Measurements from ENCODE around the gene JPH4. TPM values are rescaled to one million over a fixed set of nuclear protein-coding genes. Genes with fewer than 3 reads are reported as not detected.

JPH4 gene
- total and polyA plus RNA-seq, 4 donors, result 0.23 to 3.1 (median 1.0) TPM

- Histone ChIP-seq H3K27me3 (ENCODE audit: control insufficient read depth in 3 of 3, insufficient read depth in 3 of 3, low read length in 2 of 3) (no peaks in the 10 kb centered on the region), H3K9ac (ENCODE audit: insufficient read depth in 1 of 2, low read length in 2 of 2) (no peak overlapping the region), H3K36me3 (ENCODE audit: control insufficient read depth in 4 of 4, insufficient read depth in 4 of 4, low read length in 4 of 4) (no peaks in the 10 kb centered on the region), H3K4me3 (no peak overlapping the region), H3K4me1 (ENCODE audit: control insufficient read depth in 5 of 5, insufficient read depth in 5 of 5, low read length in 5 of 5) (peaks cover 0 to 5% (median 0%) of the 10 kb centered on the region in 5 donors), H3K9me3 (ENCODE audit: control insufficient read depth in 4 of 4, insufficient read depth in 3 of 4, low read length in 3 of 4) (no peaks in the 10 kb centered on the region), H3K27ac (ENCODE audit: low read depth in 1 of 2, low read length in 1 of 2) (no peak overlapping the region)
- TF ChIP-seq, protein P1, sequence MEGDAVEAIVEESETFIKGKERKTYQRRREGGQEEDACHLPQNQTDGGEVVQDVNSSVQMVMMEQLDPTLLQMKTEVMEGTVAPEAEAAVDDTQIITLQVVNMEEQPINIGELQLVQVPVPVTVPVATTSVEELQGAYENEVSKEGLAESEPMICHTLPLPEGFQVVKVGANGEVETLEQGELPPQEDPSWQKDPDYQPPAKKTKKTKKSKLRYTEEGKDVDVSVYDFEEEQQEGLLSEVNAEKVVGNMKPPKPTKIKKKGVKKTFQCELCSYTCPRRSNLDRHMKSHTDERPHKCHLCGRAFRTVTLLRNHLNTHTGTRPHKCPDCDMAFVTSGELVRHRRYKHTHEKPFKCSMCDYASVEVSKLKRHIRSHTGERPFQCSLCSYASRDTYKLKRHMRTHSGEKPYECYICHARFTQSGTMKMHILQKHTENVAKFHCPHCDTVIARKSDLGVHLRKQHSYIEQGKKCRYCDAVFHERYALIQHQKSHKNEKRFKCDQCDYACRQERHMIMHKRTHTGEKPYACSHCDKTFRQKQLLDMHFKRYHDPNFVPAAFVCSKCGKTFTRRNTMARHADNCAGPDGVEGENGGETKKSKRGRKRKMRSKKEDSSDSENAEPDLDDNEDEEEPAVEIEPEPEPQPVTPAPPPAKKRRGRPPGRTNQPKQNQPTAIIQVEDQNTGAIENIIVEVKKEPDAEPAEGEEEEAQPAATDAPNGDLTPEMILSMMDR (IDR thresholded peaks at IDR 0.05; ENCODE audit: control extremely low read depth, extremely low read depth), result no peak
- 96 to 97% methylated on average over 7 of the region's 7 CpGs for WGBS, 2 donors
- DNase-seq (no peak), ATAC-seq (ENCODE audit: insufficient read depth, low FRiP score) (no peak)
Measured at GRCh38 chr14:23532658-23533057, 45.9 kb downstream of the JPH4 start.

DNA sequence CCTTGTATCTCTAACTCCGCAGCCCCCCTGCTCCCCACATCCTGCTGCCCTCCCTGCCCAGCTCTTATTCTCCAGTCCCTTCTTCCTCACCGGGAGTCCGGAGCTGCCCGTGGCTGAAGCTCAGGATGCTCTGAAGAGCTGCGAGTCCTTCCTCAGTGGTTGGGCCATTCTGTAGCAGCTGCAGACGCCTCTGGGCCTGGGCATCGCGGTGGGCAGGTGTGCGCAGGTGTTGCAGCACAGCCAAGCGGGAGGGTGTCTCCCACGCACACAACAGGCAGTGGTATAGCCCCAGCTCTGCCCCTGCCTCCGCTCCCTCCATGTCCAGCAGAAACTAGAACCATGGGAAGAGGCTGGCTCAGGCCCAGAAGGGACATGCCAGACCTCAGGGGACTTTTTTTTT is 47.2 kb downstream of the JPH4 start:
- Histone ChIP-seq H3K36me3 (ENCODE audit: control insufficient read depth in 4 of 4, insufficient read depth in 4 of 4, low read length in 4 of 4) (no peaks in the 10 kb centered on the region), H3K9me3 (ENCODE audit: control insufficient read depth in 4 of 4, insufficient read depth in 3 of 4, low read length in 3 of 4) (no peaks in the 10 kb centered on the region), H3K9ac (ENCODE audit: insufficient read depth in 1 of 2, low read length in 2 of 2) (no peak overlapping the region), H3K27me3 (ENCODE audit: control insufficient read depth in 3 of 3, insufficient read depth in 3 of 3, low read length in 2 of 3) (no peaks in the 10 kb centered on the region), H3K4me3 (no peak overlapping the region), H3K4me1 (ENCODE audit: control insufficient read depth in 5 of 5, insufficient read depth in 5 of 5, low read length in 5 of 5) (peaks cover 0 to 5% (median 0%) of the 10 kb centered on the region in 5 donors), H3K27ac (ENCODE audit: low read depth in 1 of 2, low read length in 1 of 2) (no peak overlapping the region)
- 94 to 95% methylated on average over 12 of the region's 12 CpGs for WGBS, 2 donors
- ATAC-seq (ENCODE audit: insufficient read depth, low FRiP score) (no peak), DNase-seq (no peak)
- TF ChIP-seq, protein P1 (IDR thresholded peaks at IDR 0.05; ENCODE audit: control extremely low read depth, extremely low read depth), result no peak

- Histone ChIP-seq H3K27ac (ENCODE audit: low read depth in 1 of 2, low read length in 1 of 2) (no peak overlapping the region), H3K4me1 (ENCODE audit: control insufficient read depth in 5 of 5, insufficient read depth in 5 of 5, low read length in 5 of 5) (peaks cover 0 to 5% (median 0%) of the 10 kb centered on the region in 5 donors), H3K4me3 (no peak overlapping the region), H3K27me3 (ENCODE audit: control insufficient read depth in 3 of 3, insufficient read depth in 3 of 3, low read length in 2 of 3) (no peaks in the 10 kb centered on the region), H3K36me3 (ENCODE audit: control insufficient read depth in 4 of 4, insufficient read depth in 4 of 4, low read length in 4 of 4) (peaks cover 0 to 4% (median 0%) of the 10 kb centered on the region in 4 donors), H3K9ac (ENCODE audit: insufficient read depth in 1 of 2, low read length in 2 of 2) (no peak overlapping the region), H3K9me3 (ENCODE audit: control insufficient read depth in 4 of 4, insufficient read depth in 3 of 4, low read length in 3 of 4) (no peaks in the 10 kb centered on the region)
- TF ChIP-seq, protein P1 (IDR thresholded peaks at IDR 0.05; ENCODE audit: control extremely low read depth, extremely low read depth), result no peak
- ATAC-seq (ENCODE audit: insufficient read depth, low FRiP score), result no peak
- DNase-seq, result peak; percentile 54 to 79 (median 64)
- WGBS, 2 donors, result 62 to 68% methylated on average over 10 of the region's 10 CpGs
Measured at GRCh38 chr14:23530375-23531055, 48.1 kb downstream of the JPH4 start.
